GM12873 (cell line): ENCODE measurements around the gene CHID1.

ENCODE experiments used
- CTCF ChIP-seq: IDR thresholded peaks from 2 replicates; pipeline ENCODE4 v1.5.1; 2012; ENCODE audit warnings: low read depth, mild to moderate bottlenecking, moderate library complexity, low read length, control low read depth; ENCODE audit not compliant: insufficient read depth; ENCODE audit errors: missing control alignments

The CHID1 gene

GRCh38 chr11:933142-933851 is 22.7 kb upstream of the CHID1 start:
- no peak for TF ChIP-seq CTCF

- TF ChIP-seq CTCF: no peak
These were observed 21.8 kb upstream of the CHID1 start for GRCh38 chr11:932435-932834.

- TF ChIP-seq CTCF: no peak
These were observed 20.8 kb upstream of the CHID1 start for GRCh38 chr11:931385-931784.

- TF ChIP-seq CTCF: no peak
These were observed 18.8 kb upstream of the CHID1 start for GRCh38 chr11:929405-929804.

GRCh38 chr11:928786-929185 is 18.2 kb upstream of the CHID1 start:
- no peak for TF ChIP-seq CTCF

GRCh38 chr11:927871-928270 is 17.3 kb upstream of the CHID1 start:
- TF ChIP-seq CTCF: no peak

- no peak for TF ChIP-seq CTCF
These were observed 15.8 kb upstream of the CHID1 start for GRCh38 chr11:926341-926916.
